Measurements from ENCODE around the gene MAST3.

DNA sequence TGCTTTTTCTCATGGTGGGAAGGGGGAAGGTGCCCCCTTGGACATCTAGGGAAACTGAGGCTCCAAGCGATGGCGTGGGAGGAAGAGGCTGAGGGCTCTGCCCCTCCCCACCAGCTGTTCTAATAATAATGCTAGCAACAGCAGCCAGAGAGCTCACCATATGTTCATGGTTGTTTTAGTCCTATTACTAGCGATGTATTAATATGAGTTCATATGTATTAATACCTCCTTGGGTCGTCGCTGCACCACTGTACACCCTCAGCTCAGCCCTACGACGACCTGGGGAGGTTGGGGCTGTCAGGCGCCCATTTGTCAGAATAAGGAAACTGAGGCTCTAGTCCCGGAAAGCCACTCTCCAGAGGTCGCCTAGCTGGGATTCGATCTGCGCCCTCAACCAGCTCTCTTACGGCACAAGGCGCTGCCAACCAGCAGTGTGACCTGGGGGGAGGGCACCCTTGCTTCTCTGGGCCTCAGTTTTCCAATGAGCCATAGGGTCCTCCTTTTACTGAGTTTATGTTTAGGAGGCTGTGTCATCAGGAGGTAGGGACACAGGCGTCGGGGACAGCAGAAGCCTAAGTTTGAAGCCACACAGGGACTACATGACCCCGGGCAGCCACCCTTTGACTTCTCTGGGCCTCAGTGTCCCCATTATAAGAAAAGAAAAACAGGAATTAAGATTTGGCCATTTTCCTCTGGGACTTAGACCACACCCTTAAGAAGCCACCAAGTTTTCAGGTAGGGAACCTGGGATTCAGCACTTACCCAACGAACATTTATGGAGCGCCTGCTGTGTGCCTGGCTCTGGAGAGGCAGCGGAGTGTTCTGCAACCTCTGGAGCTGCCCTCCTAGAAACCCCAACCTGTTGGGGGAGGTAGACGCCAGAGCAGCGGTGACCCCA is 664 bp downstream of the MAST3 start:
- no peak for TF ChIP-seq POLR2A (IDR thresholded peaks at IDR 0.05)
- TF ChIP-seq, protein P1, sequence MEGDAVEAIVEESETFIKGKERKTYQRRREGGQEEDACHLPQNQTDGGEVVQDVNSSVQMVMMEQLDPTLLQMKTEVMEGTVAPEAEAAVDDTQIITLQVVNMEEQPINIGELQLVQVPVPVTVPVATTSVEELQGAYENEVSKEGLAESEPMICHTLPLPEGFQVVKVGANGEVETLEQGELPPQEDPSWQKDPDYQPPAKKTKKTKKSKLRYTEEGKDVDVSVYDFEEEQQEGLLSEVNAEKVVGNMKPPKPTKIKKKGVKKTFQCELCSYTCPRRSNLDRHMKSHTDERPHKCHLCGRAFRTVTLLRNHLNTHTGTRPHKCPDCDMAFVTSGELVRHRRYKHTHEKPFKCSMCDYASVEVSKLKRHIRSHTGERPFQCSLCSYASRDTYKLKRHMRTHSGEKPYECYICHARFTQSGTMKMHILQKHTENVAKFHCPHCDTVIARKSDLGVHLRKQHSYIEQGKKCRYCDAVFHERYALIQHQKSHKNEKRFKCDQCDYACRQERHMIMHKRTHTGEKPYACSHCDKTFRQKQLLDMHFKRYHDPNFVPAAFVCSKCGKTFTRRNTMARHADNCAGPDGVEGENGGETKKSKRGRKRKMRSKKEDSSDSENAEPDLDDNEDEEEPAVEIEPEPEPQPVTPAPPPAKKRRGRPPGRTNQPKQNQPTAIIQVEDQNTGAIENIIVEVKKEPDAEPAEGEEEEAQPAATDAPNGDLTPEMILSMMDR (IDR thresholded peaks at IDR 0.05 in 4 of 5, conservative IDR thresholded peaks at IDR 0.05 in 1 of 5): no peak
